ENCODE measurements around the gene DYSF. TPM values are rescaled to one million over a fixed set of nuclear protein-coding genes. Genes with fewer than 3 reads are reported as not detected.

Gene DYSF
- total and polyA plus RNA-seq, 2 donors (not counting 3 experiments of a cell fraction or from before 2014, with no cell fraction given), result 50.9 to 152 TPM

DNA sequence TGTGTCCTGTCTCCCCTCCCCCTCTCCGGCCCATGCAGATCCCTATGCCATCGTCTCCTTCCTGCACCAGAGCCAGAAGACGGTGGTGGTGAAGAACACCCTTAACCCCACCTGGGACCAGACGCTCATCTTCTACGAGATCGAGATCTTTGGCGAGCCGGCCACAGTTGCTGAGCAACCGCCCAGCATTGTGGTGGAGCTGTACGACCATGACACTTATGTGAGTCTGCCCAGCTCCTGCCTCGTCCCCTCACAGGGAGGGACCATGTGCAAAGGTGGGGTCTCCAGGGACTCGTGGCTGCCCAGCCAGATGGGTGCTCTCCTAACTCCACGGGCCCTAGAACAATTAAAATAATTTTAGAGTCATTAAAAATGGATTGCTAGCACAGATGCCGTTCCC lies 145.2 kb downstream of the DYSF start:
- H2AFZ ChIP-seq (ENCODE audit: low read depth, low read length), result no peak overlapping the region
- H3K27ac ChIP-seq (ENCODE audit: insufficient read depth, low read depth, low read length), result no peak overlapping the region
- H3K9me3 ChIP-seq (replicated peaks; ENCODE audit: control insufficient read depth, insufficient read depth, low read length), result no peaks in the 10 kb centered on the region
- CTCF ChIA-PET, result interaction anchor here (1.3 kb wide), 1 partner anchor 11 kb away, joined by 3 read pairs; no protein-coding TSS in a partner anchor
- TF ChIP-seq MYC (IDR thresholded peaks at IDR 0.05; ENCODE audit: low read depth, low read length) (no peak), POLR2A (IDR thresholded peaks at IDR 0.05; ENCODE audit: low read depth, low read length) (no peak), EZH2 (IDR thresholded peaks at IDR 0.05; ENCODE audit: borderline replicate concordance, low read depth, low read length, severe bottlenecking) (no peak), JUN (IDR thresholded peaks at IDR 0.05; ENCODE audit: borderline replicate concordance, insufficient read depth, insufficient read length, low read depth) (no peak), FOS (IDR thresholded peaks at IDR 0.05; ENCODE audit: borderline replicate concordance, insufficient read depth, low read length) (no peak), POLR2AphosphoS5 (IDR thresholded peaks at IDR 0.05; ENCODE audit: insufficient read depth, low read depth, low read length) (no peak), GATA2 (IDR thresholded peaks at IDR 0.05; ENCODE audit: insufficient read depth, insufficient read length, low read depth, low read length) (no peak), CTCF (IDR thresholded peaks at IDR 0.05; ENCODE audit: extremely low read depth in 1 of 2, insufficient read depth in 1 of 2, low read depth in 1 of 2, low read length in 2 of 2) (no peak)
- TF ChIP-seq, protein P1, sequence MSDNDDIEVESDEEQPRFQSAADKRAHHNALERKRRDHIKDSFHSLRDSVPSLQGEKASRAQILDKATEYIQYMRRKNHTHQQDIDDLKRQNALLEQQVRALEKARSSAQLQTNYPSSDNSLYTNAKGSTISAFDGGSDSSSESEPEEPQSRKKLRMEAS (IDR thresholded peaks at IDR 0.05; ENCODE audit: insufficient read depth, insufficient read length), result no peak
- BruUV-seq (replicated peaks), result no TSS peak
- H3K79me2 ChIP-seq (ENCODE audit: control insufficient read depth, insufficient read depth, low read length), result no peaks in the 10 kb centered on the region
- no peak for DNase-seq (ENCODE audit: low read depth, low spot score)
- dilution Hi-C loops (cut with MboI; ENCODE audit: extremely low pct_ligation_motif_present, low sequenced_read_pairs), result no loop called here
- no peak overlapping the region for H3K4me3 ChIP-seq (replicated peaks in 1 of 3; ENCODE audit: insufficient read depth in 1 of 3, low read depth in 1 of 3, low read length in 3 of 3)
- H4K20me1 ChIP-seq (replicated peaks; ENCODE audit: control insufficient read depth, extremely low read depth, insufficient read depth, low read length), result no peaks in the 10 kb centered on the region
- intact Hi-C loops (cut with micrococcal nuclease), result no loop called here
- no peaks in the 10 kb centered on the region for H3K9me1 ChIP-seq (replicated peaks; ENCODE audit: control insufficient read depth, extremely low read depth, insufficient read depth, low read length)
- no peak overlapping the region for H3K9ac ChIP-seq (replicated peaks; ENCODE audit: extremely low read depth, insufficient read depth, low read length)
- no peak for FAIRE-seq
- no peak overlapping the region for H3K4me2 ChIP-seq (ENCODE audit: insufficient read depth, low read length)
- H3K27me3 ChIP-seq (ENCODE audit: control insufficient read depth in 2 of 2, insufficient read depth in 2 of 2, low read length in 2 of 2), result no peaks in the 10 kb centered on the region
- peaks cover 0 to 17% of the 10 kb centered on the region in 2 experiments for H3K36me3 ChIP-seq (ENCODE audit: control insufficient read depth in 2 of 2, extremely low read depth in 1 of 2, insufficient read depth in 2 of 2, low read length in 2 of 2)
- peaks cover 12% of the 10 kb centered on the region for H3K4me1 ChIP-seq (ENCODE audit: control insufficient read depth, extremely low read depth, insufficient read depth, low read length)
- POLR2A ChIA-PET, result no interaction called here

Measured in endothelial cell of umbilical vein (primary cell).